H1 (cell line): Measurements from ENCODE around the gene UPK2. TPM values are rescaled to one million over a fixed set of nuclear protein-coding genes. Genes with fewer than 3 reads are reported as not detected.

Experiments used
- CTCF ChIA-PET: fragments of 300-600 bp; sonication (Branson Sonifier 250); formaldehyde crosslinking; loops from one replicate; lab custom pipeline; 2021; ENCODE audit not compliant: partially characterized antibody; lab: Charles Lee
- POLR2A ChIA-PET: fragments of 300-600 bp; sonication (Branson Sonifier 250); formaldehyde crosslinking; loops from one replicate; lab custom pipeline; 2021; ENCODE audit warnings: inconsistent platforms; ENCODE audit not compliant: partially characterized antibody; lab: Charles Lee
- DNase-seq, 2 experiments: peaks; one replicate each; pipeline versions ENCODE4 v3.0.0 to v3.0.0-alpha.2; 2010 to 2022; ENCODE audit warnings: low spot score in 2 of 2, low read depth in 1 of 2, mixed read lengths in 1 of 2
- FAIRE-seq: peaks from 2 replicates; lab custom pipeline; 2011; peaks lifted over from hg19 to GRCh38; lab: Jason Lieb, UNC
- H2AFZ ChIP-seq: 2 replicates; pipeline ENCODE4 v1.8.1; 2012; ENCODE audit warnings: low read length, inconsistent platforms
- H2AK5ac ChIP-seq: 2 replicates; pipeline ENCODE4 v1.6.1; 2013; ENCODE audit warnings: low read depth, low read length
- H2BK120ac ChIP-seq: replicated peaks from 2 replicates; pipeline ENCODE3; 2013; ENCODE audit warnings: low read depth, low read length, inconsistent platforms
- H2BK12ac ChIP-seq: 2 replicates; pipeline ENCODE4 v1.6.1; 2013; ENCODE audit warnings: low read depth, low read length
- H2BK15ac ChIP-seq: 2 replicates; pipeline ENCODE4 v1.6.1; 2013; ENCODE audit warnings: low read length
- H2BK20ac ChIP-seq: 2 replicates; pipeline ENCODE4 v1.6.1; 2013; ENCODE audit warnings: low read length
- H2BK5ac ChIP-seq: 2 replicates; pipeline ENCODE4 v1.6.1; 2013; ENCODE audit warnings: low read depth, low read length
- H3K14ac ChIP-seq: 2 replicates; pipeline ENCODE4 v1.6.1; 2013; ENCODE audit warnings: inconsistent platforms; ENCODE audit not compliant: insufficient read length
- H3K18ac ChIP-seq: 2 replicates; pipeline ENCODE4 v1.6.1; 2013; ENCODE audit warnings: low read length; ENCODE audit errors: extremely low read depth
- H3K23ac ChIP-seq: 2 replicates; pipeline ENCODE4 v1.6.1; 2013; ENCODE audit warnings: inconsistent platforms; ENCODE audit not compliant: insufficient read length
- H3K23me2 ChIP-seq: 2 replicates; pipeline ENCODE4 v1.6.1; 2013; ENCODE audit warnings: low read depth, low read length
- H3K27ac ChIP-seq: 2 replicates; pipeline ENCODE4 v1.6.1; 2011; ENCODE audit warnings: low read depth, low read length, inconsistent platforms
- H3K27me3 ChIP-seq, 4 experiments: replicated peaks in 1 of 4; 1 replicate in 1 of 4; 2 replicates in 3 of 4; pipeline versions ENCODE4 v1.6.1 to v1.8.1; 2011 to 2013; ENCODE audit warnings: low read length in 3 of 4, mild to moderate bottlenecking in 3 of 4, inconsistent platforms in 2 of 4, mixed read lengths in 2 of 4, moderate library complexity in 1 of 4; ENCODE audit not compliant: control insufficient read depth in 3 of 4, insufficient read depth in 3 of 4; ENCODE audit errors: extremely low read depth in 1 of 4
- H3K36me3 ChIP-seq, 4 experiments: 2 replicates each; pipeline versions ENCODE4 v1.6.1 to v1.8.1; 2011 to 2013; ENCODE audit warnings: mild to moderate bottlenecking in 4 of 4, low read length in 3 of 4, moderate library complexity in 2 of 4, control low read depth in 1 of 4, inconsistent platforms in 1 of 4; ENCODE audit not compliant: insufficient read depth in 4 of 4, control insufficient read depth in 2 of 4
- H3K4ac ChIP-seq: replicated peaks from 2 replicates; pipeline ENCODE3; 2013; ENCODE audit warnings: low read length, low read depth, mixed read lengths, inconsistent platforms; ENCODE audit not compliant: insufficient read length
- H3K4me1 ChIP-seq, 4 experiments: replicated peaks in 1 of 4; 1 replicate in 1 of 4; 2 replicates in 3 of 4; pipeline versions ENCODE4 v1.6.1 to v1.8.1; 2011 to 2013; ENCODE audit warnings: low read length in 3 of 4, inconsistent platforms in 2 of 4, mixed read lengths in 1 of 4; ENCODE audit not compliant: insufficient read depth in 4 of 4, control insufficient read depth in 3 of 4
- H3K4me2 ChIP-seq, 2 experiments: 2 replicates each; pipeline versions ENCODE4 v1.6.1 to v1.8.1; 2011 to 2013; ENCODE audit warnings: low read depth in 2 of 2, low read length in 2 of 2, control low read depth in 1 of 2, inconsistent platforms in 1 of 2, mild to moderate bottlenecking in 1 of 2; ENCODE audit not compliant: insufficient read depth in 1 of 2
- H3K4me3 ChIP-seq, 4 experiments: fragments of 200-600, 300-600 bp in 1 of 4; sonication (generic), shearing (Covaris generic), sonication (Bioruptor Twin) in 1 of 4; 2 replicates each; pipeline versions ENCODE4 v1.5.1 to v1.8.1; 2011 to 2016; ENCODE audit warnings: low read length in 4 of 4, low read depth in 3 of 4, control low read depth in 2 of 4, inconsistent platforms in 2 of 4, mild to moderate bottlenecking in 2 of 4, mixed read lengths in 1 of 4, moderate library complexity in 1 of 4; ENCODE audit not compliant: insufficient read depth in 2 of 4; ENCODE audit errors: extremely low read depth in 1 of 4
- H3K56ac ChIP-seq: replicated peaks from 2 replicates; pipeline ENCODE3; 2013; ENCODE audit warnings: low read depth, mild to moderate bottlenecking, mixed read lengths, low read length, inconsistent platforms; ENCODE audit not compliant: insufficient read length
- H3K79me1 ChIP-seq: 2 replicates; pipeline ENCODE4 v1.6.1; 2013; ENCODE audit warnings: low read depth, low read length, control low read depth
- H3K79me2 ChIP-seq, 2 experiments: 2 replicates each; pipeline versions ENCODE4 v1.6.1 to v1.8.1; 2012 to 2013; ENCODE audit warnings: low read length in 2 of 2, mild to moderate bottlenecking in 2 of 2, inconsistent platforms in 1 of 2; ENCODE audit not compliant: insufficient read depth in 2 of 2, control insufficient read depth in 1 of 2
- H3K9ac ChIP-seq, 4 experiments: replicated peaks in 1 of 4; 1 replicate in 1 of 4; 2 replicates in 3 of 4; pipeline versions ENCODE4 v1.6.1 to v1.8.1; 2011 to 2013; ENCODE audit warnings: low read depth in 3 of 4, low read length in 3 of 4, control low read depth in 2 of 4, mild to moderate bottlenecking in 2 of 4, moderate library complexity in 2 of 4, inconsistent platforms in 1 of 4; ENCODE audit errors: extremely low read depth in 1 of 4
- H3K9me3 ChIP-seq, 2 experiments: 2 replicates each; pipeline versions ENCODE4 v1.6.1 to v1.8.1; 2012 to 2013; ENCODE audit warnings: mild to moderate bottlenecking in 2 of 2, moderate library complexity in 2 of 2, control low read depth in 1 of 2, inconsistent platforms in 1 of 2, low read depth in 1 of 2, low read length in 1 of 2, mixed read lengths in 1 of 2; ENCODE audit not compliant: insufficient read depth in 2 of 2
- H4K20me1 ChIP-seq, 2 experiments: replicated peaks in 1 of 2; 2 replicates each; pipeline versions ENCODE3 to v1.8.1; 2011 to 2013; ENCODE audit warnings: inconsistent platforms in 2 of 2, low read length in 2 of 2, mild to moderate bottlenecking in 1 of 2; ENCODE audit not compliant: insufficient read depth in 2 of 2, control insufficient read depth in 1 of 2
- H4K5ac ChIP-seq: 2 replicates; pipeline ENCODE4 v1.6.1; 2013; ENCODE audit warnings: low read length, low read depth, mixed read lengths, inconsistent platforms; ENCODE audit not compliant: insufficient read length
- H4K8ac ChIP-seq: 2 replicates; pipeline ENCODE4 v1.8.0; 2013; ENCODE audit warnings: mild to moderate bottlenecking, moderate library complexity, low read length, inconsistent platforms; ENCODE audit not compliant: insufficient read depth; ENCODE audit errors: extremely low read depth
- H4K91ac ChIP-seq: replicated peaks from 2 replicates; pipeline ENCODE3; 2013; ENCODE audit warnings: low read length, mixed read lengths, inconsistent platforms; ENCODE audit not compliant: insufficient read length
- CTBP2 ChIP-seq: IDR thresholded peaks from 2 replicates; pipeline ENCODE4 v1.7.0; 2011; ENCODE audit warnings: borderline replicate concordance, mild to moderate bottlenecking, moderate library complexity, mixed read lengths, low read length; ENCODE audit not compliant: insufficient read depth, insufficient read length
- JUN ChIP-seq: IDR thresholded peaks from 2 replicates; pipeline ENCODE4 v1.6.1; 2011; ENCODE audit warnings: low read depth, mild to moderate bottlenecking, improper control_type of control experiment, low read length
- KDM4A ChIP-seq: IDR thresholded peaks from one replicate; pipeline ENCODE4 v1.7.1; 2012; ENCODE audit warnings: low read depth, mild to moderate bottlenecking, moderate library complexity, low read length, inconsistent platforms; ENCODE audit not compliant: severe bottlenecking
- SP1 ChIP-seq: IDR thresholded peaks from 2 replicates; pipeline ENCODE4 v1.6.1; 2011; ENCODE audit warnings: low read depth, low read length
- TCF12 ChIP-seq: IDR thresholded peaks from 2 replicates; pipeline ENCODE4 v1.6.1; 2011; ENCODE audit warnings: low read depth, mild to moderate bottlenecking, low read length
- ZNF274 ChIP-seq: IDR thresholded peaks from 2 replicates; pipeline ENCODE4 v1.7.0; 2012; ENCODE audit warnings: low read length, borderline replicate concordance; ENCODE audit errors: extremely low read depth
- WGBS, 2 experiments: shearing (Covaris generic) in 1 of 2; methylation state at CpG; one replicate each; pipeline versions ENCODE4 v1.1.6 to v1.1.7; 2013 to 2015; ENCODE audit warnings: low lambda C conversion rate in 2 of 2, mixed read lengths in 2 of 2, inconsistent platforms in 1 of 2, low coverage in 1 of 2, missing lambda C conversion rate in 1 of 2; ENCODE audit not compliant: insufficient replicate concordance in 2 of 2, insufficient coverage in 1 of 2, insufficient read length in 1 of 2; ENCODE audit errors: extremely low coverage in 1 of 2, missing lambda C conversion rate in 1 of 2; 5-methylcytosine and 5-hydroxymethylcytosine counted together
- polyA plus RNA-seq, 7 experiments: library from polyadenylated mRNA; depleted of rRNA in 3 of 7; stranded (reverse) in 5 of 7; unstranded in 2 of 7; fragments of >200 nt in 5 of 7; fragments of 200-250 nt in 2 of 7; gene quantifications; 1 replicate in 5 of 7; 2 replicates in 1 of 7; 4 replicates in 1 of 7; pipeline versions ENCODE4 v1.2.1 to v1.2.3, GENCODE V29; 2011 to 2013; ENCODE audit warnings: missing spikeins in 2 of 7, mixed read lengths in 2 of 7
- total RNA-seq: library from RNA; stranded (reverse); fragmentation: NEBNext Ultra II Directional; extraction: Animal tissue kit (Norgen Biotek cat#: 25700); gene quantifications from 2 replicates; pipeline ENCODE4 v1.2.1, GENCODE V29; 2021

Gene UPK2
- total and polyA plus RNA-seq, 2 of the 8 experiments (the other 6 are each of a cell fraction or from before 2014, with no cell fraction given), result 0.76 TPM; not detected in 1

- no peak overlapping the region for H2BK12ac ChIP-seq
- no peak overlapping the region for H3K4me3 ChIP-seq
- no peaks in the 10 kb centered on the region for H3K79me2 ChIP-seq
- H3K4ac ChIP-seq, result no peak overlapping the region
- no peak overlapping the region for H2BK20ac ChIP-seq
- H4K91ac ChIP-seq, result no peak overlapping the region
- no peaks in the 10 kb centered on the region for H3K36me3 ChIP-seq
- 90% methylated on average over 11 of the region's 11 CpGs; no CpG with 5 or more reads in 1 of the 2 experiments for WGBS, 2 experiments
- ChIA-PET POLR2A (interaction anchor here (1.2 to 2.2 kb wide), 6 partner anchors 40 to 61 kb away, joined by 3 to 6 read pairs (median 3); partner anchors contain the start of gene CENATAC), CTCF (interaction anchor here (0.6 to 12.7 kb wide), 29 partner anchors 7 to 309 kb away, joined by 3 to 100 read pairs (median 4); no protein-coding TSS in a partner anchor)
- no peak overlapping the region for H3K23ac ChIP-seq
- no peak overlapping the region for H3K56ac ChIP-seq
- H2AK5ac ChIP-seq, result no peak overlapping the region
- H2BK5ac ChIP-seq, result no peak overlapping the region
- H3K9ac ChIP-seq, result no peak overlapping the region
- peaks cover 0 to 5% (median 1%) of the 10 kb centered on the region in 4 experiments; a peak in 3 of 7 replicates for H3K4me1 ChIP-seq
- H2AFZ ChIP-seq, result no peak overlapping the region
- H3K18ac ChIP-seq, result no peak overlapping the region
- no peak for DNase-seq
- no peaks in the 10 kb centered on the region for H4K20me1 ChIP-seq
- H4K5ac ChIP-seq, result no peak overlapping the region
- H3K27me3 ChIP-seq, result peaks cover 0 to 4% (median 3%) of the 10 kb centered on the region in 4 experiments; a peak in 2 of 7 replicates
- no peaks in the 10 kb centered on the region for H3K9me3 ChIP-seq
- TF ChIP-seq SP1 (no peak), JUN (no peak), TCF12 (no peak), KDM4A (no peak), CTBP2 (no peak), ZNF274 (no peak)
- H2BK120ac ChIP-seq, result no peak overlapping the region
- H3K23me2 ChIP-seq, result 0 out of 2 replicates have a peak, but pooled peaks cover 2% of the 10 kb centered on the region
- no peak overlapping the region for H3K4me2 ChIP-seq
- no peaks in the 10 kb centered on the region for H3K79me1 ChIP-seq
- no peak for FAIRE-seq
- no peak overlapping the region for H4K8ac ChIP-seq
- no peak overlapping the region for H2BK15ac ChIP-seq
- H3K27ac ChIP-seq, result no peak overlapping the region
- no peak overlapping the region for H3K14ac ChIP-seq
Observed at GRCh38 chr11:118957549-118957948, 1.5 kb downstream of the UPK2 start.
